HCT116 (cell line): ENCODE measurements around the gene PLA2G4B. TPM values are rescaled to one million over a fixed set of nuclear protein-coding genes. Genes with fewer than 3 reads are reported as not detected.

Source experiments
- ATAC-seq: fragments of 200-7000 bp; cut with Tn5 transposase; 2 replicates; pipeline ENCODE4 v1.9.1; 2020; ENCODE audit warnings: mild to moderate bottlenecking, moderate library complexity
- BruUV-seq: library from RNA; stranded (reverse); fragments of 400-500 nt; replicated peaks from 2 replicates; lab custom pipeline; 2021; lab: Mats Ljungman, UMichigan
- CTCF ChIA-PET: fragments of 300-600 bp; sonication (Branson Sonifier 250); formaldehyde crosslinking; loops from one replicate; lab custom pipeline; 2021; ENCODE audit warnings: antibody characterized with exemption; lab: Charles Lee
- POLR2A ChIA-PET: fragments of 300-600, 350-600 bp; sonication (Branson Sonifier 250); formaldehyde crosslinking; loops from one replicate; lab custom pipeline; 2021; ENCODE audit warnings: antibody characterized with exemption; lab: Charles Lee
- RAD21 ChIA-PET, 2 experiments: fragments of 300-600 bp; sonication (Branson Sonifier 250); formaldehyde crosslinking; loops; one replicate each; lab custom pipeline; 2023; ENCODE audit warnings: low total read pairs in 2 of 2; ENCODE audit not compliant: uncharacterized antibody in 2 of 2, unreplicated experiment in 2 of 2, low non-redundant PET in 1 of 2; lab: Charles Lee
- DNase-seq: peaks from one replicate; pipeline ENCODE4 v3.0.0-alpha.2; 2010; ENCODE audit warnings: low read depth, low spot score
- H2AFZ ChIP-seq: fragments of 200-600 bp; shearing (Covaris generic), sonication (generic); 2 replicates; pipeline ENCODE4 v1.6.1; 2017; ENCODE audit warnings: low read depth, mixed run types, mixed read lengths, antibody characterized with exemption, low read length; ENCODE audit not compliant: poor library complexity, severe bottlenecking
- H3K27ac ChIP-seq: 2 replicates; pipeline ENCODE4 v1.5.1; 2012; ENCODE audit warnings: low read depth, low read length
- H3K27me3 ChIP-seq: fragments of 200-600 bp; sonication (generic); 2 replicates; pipeline ENCODE4 v1.6.1; 2016; ENCODE audit warnings: mixed run types, low read length, mixed read lengths; ENCODE audit not compliant: insufficient read depth
- H3K36me3 ChIP-seq, 2 experiments: fragments of 200-500 bp in 1 of 2; fragments of 200-600 bp in 1 of 2; sonication (Bioruptor generic) in 1 of 2; sonication (generic) in 1 of 2; 2 replicates each; pipeline versions ENCODE4 v1.5.1 to v1.6.1; 2014 to 2016; ENCODE audit warnings: low read length in 2 of 2, inconsistent platforms in 1 of 2, mixed read lengths in 1 of 2, mixed run types in 1 of 2; ENCODE audit not compliant: insufficient read depth in 2 of 2, control insufficient read depth in 1 of 2
- H3K4me1 ChIP-seq, 2 experiments: fragments of 200-600 bp in 1 of 2; sonication (generic) in 1 of 2; 2 replicates each; pipeline versions ENCODE4 v1.5.1 to v1.6.1; 2012 to 2017; ENCODE audit warnings: low read length in 2 of 2, inconsistent platforms in 1 of 2, mild to moderate bottlenecking in 1 of 2, mixed read lengths in 1 of 2, mixed run types in 1 of 2, moderate library complexity in 1 of 2; ENCODE audit not compliant: insufficient read depth in 2 of 2, control insufficient read depth in 1 of 2
- H3K4me2 ChIP-seq: fragments of 200-600 bp; sonication (generic); 2 replicates; pipeline ENCODE4 v1.6.1; 2017; ENCODE audit warnings: mixed run types, low read length, mixed read lengths
- H3K4me3 ChIP-seq, 2 experiments: fragments of 200-600 bp in 1 of 2; sonication (generic) in 1 of 2; replicated peaks in 1 of 2; 2 replicates each; pipeline ENCODE4 v1.5.1; 2011 to 2016; ENCODE audit warnings: low read length in 2 of 2, control low read depth in 1 of 2, low read depth in 1 of 2, mild to moderate bottlenecking in 1 of 2, mixed read lengths in 1 of 2, mixed run types in 1 of 2
- H3K79me2 ChIP-seq: fragments of 200-600 bp; sonication (generic); 2 replicates; pipeline ENCODE4 v1.6.1; 2017; ENCODE audit warnings: mild to moderate bottlenecking, mixed run types, low read length, moderate library complexity, mixed read lengths; ENCODE audit not compliant: insufficient read depth
- H3K9ac ChIP-seq: fragments of 200-600 bp; sonication (generic); 2 replicates; pipeline ENCODE4 v1.6.1; 2016; ENCODE audit warnings: low read length, mixed read lengths
- H3K9me2 ChIP-seq: fragments of 200-600 bp; sonication (generic), shearing (Covaris generic); 2 replicates; pipeline ENCODE4 v1.6.1; 2017; ENCODE audit warnings: mixed run types, mild to moderate bottlenecking, moderate library complexity; ENCODE audit not compliant: insufficient read depth
- H3K9me3 ChIP-seq, 2 experiments: fragments of 200-500 bp in 1 of 2; fragments of 200-600 bp in 1 of 2; sonication (Bioruptor generic) in 1 of 2; sonication (generic) in 1 of 2; 2 replicates each; pipeline ENCODE4 v1.6.1; 2014 to 2017; ENCODE audit warnings: low read length in 2 of 2, mixed read lengths in 2 of 2, inconsistent platforms in 1 of 2, low read depth in 1 of 2, mild to moderate bottlenecking in 1 of 2, mixed run types in 1 of 2, moderate library complexity in 1 of 2; ENCODE audit not compliant: control insufficient read depth in 1 of 2, insufficient read depth in 1 of 2
- H4K20me1 ChIP-seq: fragments of 200-600 bp; sonication (generic), shearing (Covaris generic); 2 replicates; pipeline ENCODE4 v1.6.1; 2017; ENCODE audit warnings: mixed run types, mild to moderate bottlenecking, moderate library complexity; ENCODE audit not compliant: insufficient read depth
- CBX3 ChIP-seq: IDR thresholded peaks from 2 replicates; pipeline ENCODE4 v1.6.1; 2012; ENCODE audit warnings: low read depth
- EZH2phosphoT487 ChIP-seq: fragments of 200-600 bp; IDR thresholded peaks from 2 replicates; pipeline ENCODE4 v1.6.1; 2018; ENCODE audit warnings: antibody characterized with exemption, borderline replicate concordance
- RAD21 ChIP-seq: IDR thresholded peaks from 2 replicates; pipeline ENCODE4 v1.6.1; 2012; ENCODE audit warnings: low read depth, mild to moderate bottlenecking
- SP1 ChIP-seq: IDR thresholded peaks from 2 replicates; pipeline ENCODE4 v1.6.1; 2012; ENCODE audit warnings: low read depth
- intact Hi-C: fragments of 100-400 bp; cut with micrococcal nuclease; formaldehyde crosslinking; loops from 2 replicates; pipeline ENCODE4 v1.10.0; 2022
- total RNA-seq: library from RNA; stranded (reverse); gene quantifications from one replicate; pipeline ENCODE4 v1.2.1, GENCODE V29; 2021; ENCODE audit not compliant: unreplicated experiment
- TF ChIP-seq, protein P1 (sequence below): IDR thresholded peaks from 2 replicates; pipeline ENCODE4 v1.6.1; 2011; ENCODE audit warnings: mild to moderate bottlenecking, low read length, moderate library complexity; ENCODE audit not compliant: insufficient replicate concordance; ENCODE audit errors: extremely low read depth
- TF ChIP-seq, protein P2 (sequence below), 3 experiments: fragments of 200-600 bp in 1 of 3; sonication (generic) in 1 of 3; IDR thresholded peaks in 2 of 3; conservative IDR thresholded peaks in 1 of 3; 2 replicates each; pipeline ENCODE4 v1.5.1; 2012 to 2017; ENCODE audit warnings: low read depth in 2 of 3, low read length in 2 of 3, antibody characterized with exemption in 1 of 3, borderline replicate concordance in 1 of 3, control low read depth in 1 of 3, mild to moderate bottlenecking in 1 of 3, mixed read lengths in 1 of 3, mixed run types in 1 of 3, moderate library complexity in 1 of 3; ENCODE audit not compliant: insufficient read depth in 1 of 3

The PLA2G4B gene
- total RNA-seq, 1 experiment from 2014 or later, result 4.7 TPM

DNA sequence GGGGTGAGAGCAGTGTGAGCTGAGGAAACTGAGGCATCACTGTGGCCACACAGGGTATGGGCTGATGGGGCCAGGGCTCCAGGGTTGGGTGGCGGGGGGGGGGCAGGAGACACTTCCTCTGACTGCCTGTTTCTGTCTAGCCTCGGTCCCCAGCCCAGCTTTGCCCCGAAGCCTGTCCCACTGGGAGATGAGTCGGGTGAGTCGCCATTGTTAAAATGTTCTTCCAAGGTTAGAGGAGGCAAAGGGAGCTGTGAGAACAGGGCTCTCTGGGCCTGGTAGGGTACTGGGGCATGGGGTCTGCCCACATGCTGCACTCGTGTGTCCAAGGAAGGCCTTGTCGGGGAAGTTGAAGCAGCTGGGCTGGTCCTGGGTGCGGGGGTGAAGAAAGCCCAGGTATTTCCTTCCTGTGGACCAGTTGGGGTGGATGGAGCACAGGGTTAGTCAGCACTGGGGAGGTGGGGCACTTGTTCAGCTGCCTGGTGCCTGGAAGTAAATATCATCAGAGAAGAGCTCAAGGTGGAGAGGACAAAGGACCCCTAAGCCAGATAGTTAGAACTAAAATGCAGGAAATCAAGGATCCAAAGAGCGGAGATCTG is 19.1 kb upstream of the PLA2G4B start:
- Histone ChIP-seq H3K4me1 (no peaks in the 10 kb centered on the region), H3K27ac (no peak overlapping the region), H3K4me3 (no peak overlapping the region), H2AFZ (no peak overlapping the region), H3K4me2 (no peak overlapping the region), H4K20me1 (no peaks in the 10 kb centered on the region), H3K9ac (no peak overlapping the region), H3K9me3 (no peaks in the 10 kb centered on the region), H3K27me3 (no peaks in the 10 kb centered on the region), H3K9me2 (no peaks in the 10 kb centered on the region), H3K36me3 (peaks cover 8 to 9% of the 10 kb centered on the region in 2 experiments; a peak in 3 of 4 replicates), H3K79me2 (no peaks in the 10 kb centered on the region)
- no TSS peak for BruUV-seq
- CTCF ChIA-PET, result no interaction called here
- no peak for DNase-seq
- RAD21 ChIA-PET, result no interaction called here
- TF ChIP-seq, protein P1, sequence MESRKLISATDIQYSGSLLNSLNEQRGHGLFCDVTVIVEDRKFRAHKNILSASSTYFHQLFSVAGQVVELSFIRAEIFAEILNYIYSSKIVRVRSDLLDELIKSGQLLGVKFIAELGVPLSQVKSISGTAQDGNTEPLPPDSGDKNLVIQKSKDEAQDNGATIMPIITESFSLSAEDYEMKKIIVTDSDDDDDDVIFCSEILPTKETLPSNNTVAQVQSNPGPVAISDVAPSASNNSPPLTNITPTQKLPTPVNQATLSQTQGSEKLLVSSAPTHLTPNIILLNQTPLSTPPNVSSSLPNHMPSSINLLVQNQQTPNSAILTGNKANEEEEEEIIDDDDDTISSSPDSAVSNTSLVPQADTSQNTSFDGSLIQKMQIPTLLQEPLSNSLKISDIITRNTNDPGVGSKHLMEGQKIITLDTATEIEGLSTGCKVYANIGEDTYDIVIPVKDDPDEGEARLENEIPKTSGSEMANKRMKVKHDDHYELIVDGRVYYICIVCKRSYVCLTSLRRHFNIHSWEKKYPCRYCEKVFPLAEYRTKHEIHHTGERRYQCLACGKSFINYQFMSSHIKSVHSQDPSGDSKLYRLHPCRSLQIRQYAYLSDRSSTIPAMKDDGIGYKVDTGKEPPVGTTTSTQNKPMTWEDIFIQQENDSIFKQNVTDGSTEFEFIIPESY, result no peak
- POLR2A ChIA-PET, result no interaction called here
- no peak for ATAC-seq
- intact Hi-C loops, result no loop called here

GRCh38 chr15:41820791-41821423 is 17.7 kb upstream of the PLA2G4B start:
- POLR2A ChIA-PET, result interaction anchor here (0.5 kb wide), 1 partner anchor 893 kb away, joined by 3 read pairs; no protein-coding TSS in a partner anchor
- DNase-seq (no peak), ATAC-seq (no peak)
- TF ChIP-seq RAD21, result no peak
- TF ChIP-seq, protein P2, sequence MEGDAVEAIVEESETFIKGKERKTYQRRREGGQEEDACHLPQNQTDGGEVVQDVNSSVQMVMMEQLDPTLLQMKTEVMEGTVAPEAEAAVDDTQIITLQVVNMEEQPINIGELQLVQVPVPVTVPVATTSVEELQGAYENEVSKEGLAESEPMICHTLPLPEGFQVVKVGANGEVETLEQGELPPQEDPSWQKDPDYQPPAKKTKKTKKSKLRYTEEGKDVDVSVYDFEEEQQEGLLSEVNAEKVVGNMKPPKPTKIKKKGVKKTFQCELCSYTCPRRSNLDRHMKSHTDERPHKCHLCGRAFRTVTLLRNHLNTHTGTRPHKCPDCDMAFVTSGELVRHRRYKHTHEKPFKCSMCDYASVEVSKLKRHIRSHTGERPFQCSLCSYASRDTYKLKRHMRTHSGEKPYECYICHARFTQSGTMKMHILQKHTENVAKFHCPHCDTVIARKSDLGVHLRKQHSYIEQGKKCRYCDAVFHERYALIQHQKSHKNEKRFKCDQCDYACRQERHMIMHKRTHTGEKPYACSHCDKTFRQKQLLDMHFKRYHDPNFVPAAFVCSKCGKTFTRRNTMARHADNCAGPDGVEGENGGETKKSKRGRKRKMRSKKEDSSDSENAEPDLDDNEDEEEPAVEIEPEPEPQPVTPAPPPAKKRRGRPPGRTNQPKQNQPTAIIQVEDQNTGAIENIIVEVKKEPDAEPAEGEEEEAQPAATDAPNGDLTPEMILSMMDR (IDR thresholded peaks at IDR 0.05 in 2 of 3, conservative IDR thresholded peaks at IDR 0.05 in 1 of 3; ENCODE audit: borderline replicate concordance in 1 of 3, insufficient read depth in 1 of 3, low read depth in 2 of 3, low read length in 2 of 3), result no peak
- TF ChIP-seq CBX3, result no peak
- TF ChIP-seq SP1, result no peak
- no peak for TF ChIP-seq EZH2phosphoT487
- TF ChIP-seq, all 23 proteins: peak for 0
- ChIA-PET RAD21 (no interaction called here), CTCF (no interaction called here)
- BruUV-seq, result no TSS peak
- H3K4me1 ChIP-seq, result no peaks in the 10 kb centered on the region
- no peaks in the 10 kb centered on the region for H3K79me2 ChIP-seq
- no peak overlapping the region for H3K27ac ChIP-seq
- H3K4me2 ChIP-seq, result no peak overlapping the region
- H3K27me3 ChIP-seq, result no peaks in the 10 kb centered on the region
- H2AFZ ChIP-seq, result no peak overlapping the region
- H3K9me2 ChIP-seq, result no peaks in the 10 kb centered on the region
- no peak overlapping the region for H3K9ac ChIP-seq
- H4K20me1 ChIP-seq, result no peaks in the 10 kb centered on the region
- intact Hi-C loops, result no loop called here
- H3K4me3 ChIP-seq, result no peak overlapping the region
- peaks cover 3 to 8% of the 10 kb centered on the region in 2 experiments; a peak in 3 of 4 replicates for H3K36me3 ChIP-seq
- no peaks in the 10 kb centered on the region for H3K9me3 ChIP-seq
